ACHN (cell line): ENCODE measurements around the gene SLC6A2.

Experiments used
- DNase-seq: peaks from one replicate; pipeline ENCODE4 v3.0.0-alpha.2; 2015
- in situ Hi-C: cut with HindIII; loops from 2 replicates; pipeline ENCODE4 v1.10.0; 2017; ENCODE audit warnings: low sequenced_read_pairs, low pct_ligation_motif_present, low pct_unique_long_range_greater_than_20kb

Gene SLC6A2

DNA sequence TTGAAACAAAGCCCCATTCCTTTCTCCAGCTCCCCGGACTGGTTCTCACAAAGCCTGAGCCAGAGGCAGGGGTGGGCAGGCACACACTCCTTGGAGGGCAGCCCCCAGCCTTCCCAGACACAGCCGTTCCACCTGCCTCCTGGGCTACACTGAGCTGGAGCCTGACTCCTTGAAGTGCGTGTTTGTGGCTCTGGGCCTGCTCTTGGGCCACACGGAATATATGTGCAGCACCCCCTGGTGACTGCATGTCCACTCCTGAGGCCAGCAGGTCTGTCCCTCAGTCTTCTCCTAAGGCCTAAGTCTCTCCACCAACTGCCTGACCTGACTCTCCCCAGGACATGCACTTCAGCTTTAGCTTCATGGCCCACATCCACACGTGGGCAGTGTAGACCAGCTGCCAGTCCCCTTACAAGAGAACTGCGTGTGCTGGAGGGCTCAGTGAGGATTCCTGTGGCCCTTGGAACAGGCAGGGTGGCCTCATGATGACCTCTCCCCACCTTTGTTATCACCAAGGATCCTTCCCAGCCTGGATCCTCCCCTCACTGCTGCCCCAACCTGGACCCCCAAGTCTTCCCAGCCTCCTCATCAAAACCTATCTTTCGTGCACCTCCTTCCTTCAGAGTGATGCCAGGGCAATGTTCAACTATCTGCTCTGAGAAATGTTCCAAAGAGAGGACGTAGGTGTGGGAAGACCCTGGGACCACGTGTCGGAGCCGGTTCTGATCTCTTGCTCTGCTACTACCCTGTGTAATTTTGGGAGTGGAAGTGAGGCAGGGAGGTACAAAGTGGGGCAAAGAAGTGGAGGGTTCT lies 12.4 kb upstream of the SLC6A2 start:
- DNase-seq: no peak
- in situ Hi-C loops: no loop called here

DNA sequence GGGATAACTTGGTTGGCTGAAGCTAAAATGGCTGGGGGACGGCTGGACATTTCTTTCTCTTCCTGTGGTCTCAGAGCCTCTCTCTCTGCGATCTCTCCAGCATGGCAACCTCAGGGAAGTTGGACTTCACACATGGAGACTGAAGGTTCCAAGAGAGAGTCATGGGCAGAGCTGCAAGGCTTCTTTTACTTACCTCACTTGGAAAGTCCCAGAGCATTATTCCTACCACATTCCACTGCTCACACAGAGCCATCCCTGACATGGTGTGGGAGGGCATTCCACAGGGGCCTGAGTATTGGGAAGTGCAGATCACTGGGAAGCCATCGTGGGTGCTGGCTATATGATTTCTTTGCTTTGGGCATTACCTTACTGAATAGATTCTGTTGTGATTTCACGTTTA lies 9.8 kb upstream of the SLC6A2 start:
- no peak for DNase-seq
- in situ Hi-C loops: no loop called here

GRCh38 chr16:55647343-55647742 lies 8.4 kb upstream of the SLC6A2 start:
- in situ Hi-C loops: no loop called here
- DNase-seq: no peak

GRCh38 chr16:55647798-55648197 lies 8.0 kb upstream of the SLC6A2 start:
- in situ Hi-C loops: no loop called here
- DNase-seq: no peak

- in situ Hi-C loops: no loop called here
Measured at GRCh38 chr16:55651841-55652824, 3.7 kb upstream of the SLC6A2 start.

DNA sequence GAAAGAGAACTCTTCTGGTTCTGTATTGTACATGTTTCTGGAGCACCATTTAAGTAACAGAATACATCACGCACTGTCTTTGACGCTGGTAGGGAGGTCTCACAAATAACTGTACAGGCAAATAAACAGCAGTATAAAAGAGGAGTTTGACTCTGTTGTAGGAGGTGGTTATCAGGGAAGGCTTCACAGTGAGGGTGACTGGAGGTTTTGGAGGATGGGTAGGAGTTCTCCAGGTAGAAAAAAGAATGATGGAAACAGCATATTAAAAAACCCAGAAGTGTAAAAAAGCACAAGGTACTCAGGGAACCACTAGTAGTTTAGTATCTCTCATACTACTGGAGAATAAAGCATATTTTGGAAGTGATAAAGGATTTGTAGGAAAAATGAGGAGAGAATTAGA lies 2.7 kb upstream of the SLC6A2 start:
- in situ Hi-C loops: no loop called here
- no peak for DNase-seq

More at GRCh38 chr16:55651841-55652824, 3.7 kb upstream of the SLC6A2 start:
- DNase-seq: no peak

GRCh38 chr16:55655381-55655896 lies 349 bp upstream of the SLC6A2 start:
- in situ Hi-C loops: no loop called here
- DNase-seq: no peak

DNA sequence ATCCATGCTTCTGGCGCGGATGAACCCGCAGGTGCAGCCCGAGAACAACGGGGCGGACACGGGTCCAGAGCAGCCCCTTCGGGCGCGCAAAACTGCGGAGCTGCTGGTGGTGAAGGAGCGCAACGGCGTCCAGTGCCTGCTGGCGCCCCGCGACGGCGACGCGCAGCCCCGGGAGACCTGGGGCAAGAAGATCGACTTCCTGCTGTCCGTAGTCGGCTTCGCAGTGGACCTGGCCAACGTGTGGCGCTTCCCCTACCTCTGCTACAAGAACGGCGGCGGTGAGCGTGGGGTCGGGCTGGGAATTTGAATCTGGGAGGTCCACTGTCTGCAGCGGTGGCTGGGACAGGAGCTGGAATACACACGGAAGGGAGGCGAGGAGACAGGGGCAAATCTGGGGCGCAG lies 904 bp downstream of the SLC6A2 start:
- no peak for DNase-seq

DNA sequence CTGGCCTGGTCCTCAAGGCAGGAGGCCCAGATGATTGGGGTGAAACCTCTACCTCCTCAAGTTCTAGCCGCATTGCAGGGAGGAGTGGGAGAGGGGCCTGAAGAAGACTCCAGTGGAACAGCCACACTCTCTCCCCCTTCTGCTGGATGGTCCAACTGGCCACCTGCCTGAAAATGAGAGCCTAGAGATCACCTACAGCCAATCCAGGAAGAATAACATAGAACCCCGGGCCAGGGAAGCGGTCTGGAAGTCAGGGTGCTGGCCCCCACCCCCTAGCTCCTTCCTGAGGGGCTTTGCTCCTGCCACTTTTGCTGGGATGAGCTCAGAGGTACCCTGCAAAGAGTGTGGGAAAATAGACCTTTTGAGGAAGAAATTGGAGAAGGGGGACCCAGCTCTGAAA lies 1.8 kb downstream of the SLC6A2 start:
- no peak for DNase-seq
- in situ Hi-C loops: no loop called here

More for the DNA sequence above, 904 bp downstream of the SLC6A2 start:
- in situ Hi-C loops: no loop called here

- in situ Hi-C loops: no loop called here
- DNase-seq: no peak
Measured at GRCh38 chr16:55658898-55659420, 3.2 kb downstream of the SLC6A2 start.

- in situ Hi-C loops: no loop called here
- no peak for DNase-seq
Measured at GRCh38 chr16:55660026-55660425, 4.2 kb downstream of the SLC6A2 start.

DNA sequence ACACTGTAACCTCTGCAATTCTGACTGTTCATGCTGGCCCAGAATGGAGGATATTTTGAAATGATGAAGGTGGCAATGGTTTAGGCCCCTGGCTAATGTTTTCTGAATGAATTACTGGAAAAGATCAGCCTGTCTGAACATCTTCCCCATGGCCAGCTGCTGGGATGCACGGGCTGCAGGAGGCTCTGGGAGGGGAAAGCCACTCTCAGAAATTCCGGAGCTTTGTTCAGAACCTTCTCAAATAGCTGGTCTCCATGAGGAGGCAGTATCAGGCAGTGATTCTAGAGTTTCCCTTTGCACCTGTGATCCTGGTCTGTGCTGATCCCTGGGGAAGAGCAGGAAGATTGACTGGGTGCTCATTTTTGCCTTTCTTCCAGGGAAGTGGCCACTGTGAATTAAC lies 5.0 kb downstream of the SLC6A2 start:
- in situ Hi-C loops: no loop called here
- DNase-seq: no peak

- in situ Hi-C loops: no loop called here
- no peak for DNase-seq
Measured at GRCh38 chr16:55661941-55662643, 6.3 kb downstream of the SLC6A2 start.

DNA sequence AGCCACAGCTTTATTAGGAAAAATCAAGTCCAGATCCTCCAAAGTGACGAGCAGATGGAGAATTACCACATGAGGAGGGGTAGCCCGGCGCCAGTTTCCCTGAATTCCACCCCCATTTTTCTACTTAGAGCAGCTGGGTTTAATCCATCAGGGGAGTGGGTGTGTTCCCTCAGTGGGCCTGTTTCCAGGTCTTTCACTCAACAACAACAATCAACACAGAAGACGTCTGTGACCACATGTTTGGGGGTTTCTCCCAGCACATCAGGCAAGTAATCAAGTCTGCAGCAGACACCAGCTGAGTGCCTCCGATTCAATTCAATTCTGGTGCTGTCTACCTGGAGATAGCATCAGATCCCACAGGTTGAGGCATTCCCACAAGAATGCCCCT lies 6.8 kb downstream of the SLC6A2 start:
- in situ Hi-C loops: no loop called here
- DNase-seq: no peak

GRCh38 chr16:55663225-55663624 lies 7.4 kb downstream of the SLC6A2 start:
- in situ Hi-C loops: no loop called here
- no peak for DNase-seq

DNA sequence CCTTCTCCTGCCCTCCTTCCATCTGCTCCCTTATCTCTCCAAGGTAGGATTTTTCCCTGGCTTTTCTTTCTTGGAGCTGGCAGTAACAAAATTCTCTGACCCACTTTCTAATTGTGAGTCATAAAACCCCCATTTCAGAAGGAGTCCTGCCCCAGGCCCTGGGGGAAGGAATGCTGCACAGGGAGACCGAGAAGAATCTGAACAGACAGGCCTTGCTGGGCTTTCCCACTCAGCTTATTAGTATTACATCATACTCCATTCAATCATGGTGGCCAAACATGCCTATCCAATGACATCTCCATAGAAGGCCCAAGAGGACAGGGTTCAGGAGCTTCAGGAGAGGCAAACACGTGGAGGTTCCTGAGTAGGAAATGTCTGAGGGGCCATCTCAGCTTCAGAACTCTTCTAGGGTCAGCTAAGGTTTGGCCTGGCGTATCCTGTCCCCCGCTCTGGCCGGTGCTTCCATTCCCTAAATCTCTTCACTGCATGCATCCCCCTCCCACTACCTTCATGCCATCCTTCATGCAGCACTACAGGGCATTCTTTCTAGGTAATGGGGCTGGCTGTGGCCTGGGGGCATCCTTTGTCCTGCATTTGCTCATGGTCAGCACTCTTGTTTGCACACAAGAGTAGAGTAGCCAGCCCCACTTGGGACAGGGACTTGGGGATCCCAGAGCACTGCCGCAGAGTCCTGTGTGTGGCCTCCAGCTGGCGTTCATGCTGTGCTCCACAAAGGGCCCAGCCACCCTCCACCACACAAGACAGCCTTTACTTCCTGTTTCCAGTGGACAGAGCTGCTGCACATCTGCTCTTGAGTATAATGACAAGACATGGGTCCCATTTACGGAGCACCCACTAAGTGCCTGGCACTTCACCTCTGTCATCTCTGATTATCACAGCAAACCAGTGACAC lies 8.2 kb downstream of the SLC6A2 start:
- in situ Hi-C loops: no loop called here
- DNase-seq: no peak

DNA sequence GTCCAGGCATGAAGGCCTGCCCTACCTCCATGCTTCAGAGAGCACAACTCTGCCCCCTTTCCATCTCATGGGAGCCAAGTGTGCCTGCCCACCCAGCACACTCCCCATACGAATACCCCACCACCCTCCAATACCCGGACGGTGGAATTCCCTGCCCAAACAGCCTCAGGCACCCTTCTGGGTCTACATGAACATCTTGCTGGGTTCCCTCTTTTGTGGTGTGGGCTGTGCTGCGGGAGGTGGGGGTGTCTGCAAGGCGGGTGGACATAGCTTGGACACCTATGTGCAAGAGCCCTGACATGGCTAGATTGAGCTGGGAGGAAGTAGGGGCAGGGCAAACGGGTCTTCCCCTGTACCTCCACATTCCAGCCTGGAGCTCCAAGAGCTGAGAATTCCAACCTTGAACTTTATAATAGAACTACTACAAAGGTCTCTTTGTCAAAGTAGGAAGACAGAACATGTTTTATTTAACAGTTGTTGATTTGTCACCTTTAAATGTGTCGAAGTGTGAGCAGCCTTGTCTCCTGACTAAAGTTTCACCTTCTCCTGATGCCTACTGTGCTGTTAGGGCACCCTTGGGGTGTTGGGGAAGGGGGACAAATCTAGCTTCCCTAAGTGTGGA lies 9.1 kb downstream of the SLC6A2 start:
- in situ Hi-C loops: no loop called here
- DNase-seq: no peak
